Uterus (tissue), 2 donors: Measurements from ENCODE around the gene PDGFD.

Experiments
- CTCF ChIP-seq, 4 experiments: fragments of 200-600 bp in 2 of 4; fragments of 450-650 bp in 2 of 4; sonication (generic) in 2 of 4; IDR thresholded peaks; one replicate each; pipeline ENCODE4 v1.5.1; 2016 to 2019; ENCODE audit warnings: antibody characterized with exemption in 4 of 4, mild to moderate bottlenecking in 2 of 4, moderate library complexity in 1 of 4
- POLR2A ChIP-seq, 2 donors: fragments of 450-650 bp; IDR thresholded peaks; one replicate each; pipeline ENCODE4 v1.6.1; 2016; ENCODE audit warnings: antibody characterized with exemption in 2 of 2, mild to moderate bottlenecking in 1 of 2, moderate library complexity in 1 of 2

GRCh38 chr11:103907136-103907535 lies 256.8 kb downstream of the PDGFD start:
- TF ChIP-seq CTCF (IDR thresholded peaks at IDR 0.05): no peak
- TF ChIP-seq POLR2A (IDR thresholded peaks at IDR 0.05): no peak
